Nucleus accumbens (tissue), 56 donors: ENCODE results near the gene COA7.

ENCODE experiments used
- DNase-seq, 56 donors: peaks; one replicate each; lab custom pipeline; 2025; lab: John Stamatoyannopoulos, UW

The COA7 gene

DNA sequence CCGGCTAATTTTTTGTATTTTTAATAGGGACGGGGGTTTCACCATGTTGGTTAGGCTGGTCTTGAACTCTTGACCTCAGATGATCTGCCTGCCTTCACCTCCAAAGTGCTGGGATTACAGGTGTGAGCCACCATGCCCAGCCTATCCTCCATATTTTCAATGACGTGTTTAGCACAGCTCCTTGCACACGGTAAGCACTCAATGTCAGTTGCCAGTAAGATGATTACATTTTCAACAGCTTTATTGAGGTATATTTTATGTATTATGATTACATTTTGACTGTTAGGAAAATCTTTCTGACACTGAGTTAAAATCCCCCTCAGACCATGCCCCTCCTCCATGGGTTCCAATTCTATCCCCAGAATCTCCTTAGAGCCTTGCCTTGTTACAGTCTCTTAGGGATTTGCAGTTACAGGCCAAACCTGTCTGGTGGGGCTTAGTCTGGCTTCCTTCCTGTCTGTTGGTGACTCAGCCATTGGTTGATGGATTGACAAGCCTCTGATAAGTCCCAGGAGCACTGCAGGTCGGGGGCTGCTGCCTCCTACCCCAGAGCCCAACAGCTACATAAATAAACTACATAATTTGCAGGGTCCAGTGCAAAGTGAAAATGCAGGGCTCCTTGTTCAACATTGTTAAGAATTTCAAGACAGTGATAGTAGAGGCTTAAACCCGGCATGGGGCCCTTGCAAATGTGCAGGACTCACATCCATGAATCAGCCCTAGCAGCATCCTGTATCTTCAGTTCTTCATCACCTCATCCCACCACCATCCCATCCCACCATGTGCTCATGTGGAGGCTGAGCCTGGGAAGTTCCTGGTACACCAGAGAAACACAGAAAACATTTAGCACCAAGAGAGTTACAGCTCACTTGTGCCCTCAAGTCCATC lies 23.4 kb downstream of the COA7 start:
- DNase-seq, result no peak

GRCh38 chr1:52673513-52673912 lies 24.6 kb downstream of the COA7 start:
- DNase-seq, result no peak

GRCh38 chr1:52672946-52673345 lies 25.2 kb downstream of the COA7 start:
- DNase-seq, result peak in 6 of 56 donors; percentile 10 to 32 (median 16)

DNA sequence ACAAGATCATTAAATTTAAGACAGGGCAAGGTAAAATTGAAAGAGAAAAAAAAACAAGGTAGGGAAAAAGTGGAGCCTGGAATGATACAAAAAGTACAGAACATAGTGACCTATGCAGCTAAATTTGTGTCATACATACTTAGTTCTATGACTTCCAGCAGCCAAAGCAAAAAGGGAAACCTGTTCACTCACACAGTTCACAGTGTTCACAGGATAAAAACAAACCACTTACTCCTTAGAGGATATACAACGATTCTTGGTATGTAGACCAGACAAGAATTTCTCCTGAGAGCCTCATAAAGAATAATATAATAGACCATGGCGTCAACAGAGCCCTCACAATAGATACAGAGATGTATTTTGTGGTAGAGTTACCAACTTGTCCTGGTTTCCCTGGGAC lies 27.5 kb downstream of the COA7 start:
- no peak for DNase-seq

- no peak for DNase-seq
These were observed 28.5 kb downstream of the COA7 start for GRCh38 chr1:52669696-52670095.

DNA sequence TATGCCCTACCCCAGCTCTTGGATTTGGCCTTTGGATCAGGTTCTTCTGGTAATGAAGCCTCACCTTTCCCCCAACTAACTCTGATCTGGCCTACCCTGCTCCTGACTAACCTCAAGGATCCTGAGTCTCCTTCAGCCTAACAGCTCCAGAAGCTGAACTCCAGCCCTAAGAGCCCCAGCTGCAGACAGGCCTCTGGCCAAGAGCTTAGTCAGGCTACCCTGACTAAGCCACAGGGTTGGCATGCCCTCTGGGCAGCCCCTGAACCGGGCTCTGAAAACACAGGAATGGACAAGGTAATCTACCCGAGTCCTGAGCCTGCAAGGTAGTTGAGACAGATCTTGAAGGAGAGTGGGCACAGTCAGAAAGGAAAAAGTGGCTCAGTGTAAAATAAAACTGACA lies 29.4 kb downstream of the COA7 start:
- DNase-seq, result no peak

DNA sequence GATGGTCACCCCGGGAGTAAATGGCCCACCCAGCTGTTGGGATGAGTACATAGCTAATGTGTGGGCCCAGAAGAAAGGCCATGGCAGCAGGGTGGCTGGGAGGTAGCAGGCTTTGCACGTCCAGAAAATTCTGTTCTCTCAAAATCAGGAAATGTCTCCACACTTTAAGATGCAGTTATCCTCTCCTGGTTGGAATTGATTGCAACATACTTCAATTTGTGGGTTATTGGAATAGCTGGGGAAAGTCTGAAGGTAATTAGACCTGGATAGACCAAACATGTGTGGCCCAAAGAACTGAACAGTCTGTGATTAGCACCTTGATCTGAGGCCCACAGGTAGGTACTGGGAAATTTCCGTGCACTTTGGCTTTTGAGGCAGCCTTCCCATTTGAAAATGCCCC lies 30.2 kb downstream of the COA7 start:
- DNase-seq, result no peak

- DNase-seq, result no peak
These were observed 30.9 kb downstream of the COA7 start for GRCh38 chr1:52667290-52667689.

GRCh38 chr1:52665006-52665941 lies 32.9 kb downstream of the COA7 start:
- DNase-seq, result peak in 2 of 56 donors; percentile 5 to 24

DNA sequence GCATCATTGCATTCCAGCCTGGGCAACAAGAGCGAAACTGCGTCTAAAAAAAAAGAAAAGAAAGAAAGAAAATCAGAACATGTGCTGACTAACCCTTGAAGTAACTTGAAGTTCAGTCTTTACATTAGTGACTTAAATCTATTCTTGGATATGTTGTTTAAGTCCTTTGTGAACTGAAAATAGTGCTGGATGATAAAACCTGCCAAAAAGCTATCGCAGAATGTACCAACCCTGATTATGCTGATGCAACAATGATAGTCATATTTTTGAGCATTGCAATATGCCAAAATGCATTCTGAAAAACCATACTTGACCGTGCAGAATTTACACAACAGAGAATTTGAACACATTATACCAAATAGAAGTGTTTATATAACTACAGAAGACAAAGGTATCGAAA lies 34.4 kb downstream of the COA7 start:
- no peak for DNase-seq

GRCh38 chr1:52662645-52663313 lies 35.4 kb downstream of the COA7 start:
- peak in 5 of 56 donors; percentile 3 to 26 (median 12) for DNase-seq

- DNase-seq, result no peak
These were observed 37.3 kb downstream of the COA7 start for GRCh38 chr1:52660807-52661206.

- DNase-seq, result no peak
These were observed 38.1 kb downstream of the COA7 start for GRCh38 chr1:52659851-52660596.

DNA sequence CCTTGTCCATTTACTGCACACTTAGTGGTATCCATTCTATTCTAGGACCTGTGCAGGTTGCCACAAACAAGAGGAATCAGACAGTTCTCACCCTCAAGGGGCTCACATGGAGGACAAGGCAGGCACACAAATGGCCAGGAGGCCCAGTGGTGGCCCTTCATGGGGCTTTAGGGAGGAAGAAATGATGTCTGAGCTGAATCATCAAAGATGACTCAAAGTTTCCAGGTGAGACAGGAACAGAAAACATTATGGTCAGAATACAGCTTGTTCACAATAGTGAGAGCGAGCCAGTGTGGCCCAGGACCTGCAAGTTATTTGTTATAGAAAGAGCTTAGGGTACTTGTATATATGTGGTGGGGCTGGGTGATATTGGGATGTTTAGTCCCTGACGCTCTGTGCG lies 38.8 kb downstream of the COA7 start:
- DNase-seq, result no peak

- no peak for DNase-seq
These were observed 39.4 kb downstream of the COA7 start for GRCh38 chr1:52658795-52659194.

DNA sequence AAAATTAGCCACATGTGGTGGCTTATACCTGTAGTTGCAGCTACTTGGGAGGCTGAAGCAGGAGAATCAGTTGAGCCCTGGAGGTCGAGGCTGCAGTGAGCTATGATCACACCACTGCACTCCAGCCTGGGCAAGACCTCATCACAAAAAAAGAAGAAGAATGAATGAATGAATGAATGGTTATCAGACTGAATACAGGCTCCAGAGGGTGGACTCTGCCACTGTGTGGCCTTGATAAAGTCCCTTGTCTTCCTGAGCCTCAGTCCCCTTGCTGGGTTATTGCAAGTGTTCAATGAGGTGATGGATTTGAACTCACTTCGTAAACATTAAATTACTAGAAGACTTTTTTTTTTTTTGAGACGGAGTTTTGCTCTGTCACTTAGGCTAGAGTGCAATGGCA lies 40.4 kb downstream of the COA7 start:
- no peak for DNase-seq

- no peak for DNase-seq
These were observed 44.1 kb downstream of the COA7 start for GRCh38 chr1:52654063-52654462.

DNA sequence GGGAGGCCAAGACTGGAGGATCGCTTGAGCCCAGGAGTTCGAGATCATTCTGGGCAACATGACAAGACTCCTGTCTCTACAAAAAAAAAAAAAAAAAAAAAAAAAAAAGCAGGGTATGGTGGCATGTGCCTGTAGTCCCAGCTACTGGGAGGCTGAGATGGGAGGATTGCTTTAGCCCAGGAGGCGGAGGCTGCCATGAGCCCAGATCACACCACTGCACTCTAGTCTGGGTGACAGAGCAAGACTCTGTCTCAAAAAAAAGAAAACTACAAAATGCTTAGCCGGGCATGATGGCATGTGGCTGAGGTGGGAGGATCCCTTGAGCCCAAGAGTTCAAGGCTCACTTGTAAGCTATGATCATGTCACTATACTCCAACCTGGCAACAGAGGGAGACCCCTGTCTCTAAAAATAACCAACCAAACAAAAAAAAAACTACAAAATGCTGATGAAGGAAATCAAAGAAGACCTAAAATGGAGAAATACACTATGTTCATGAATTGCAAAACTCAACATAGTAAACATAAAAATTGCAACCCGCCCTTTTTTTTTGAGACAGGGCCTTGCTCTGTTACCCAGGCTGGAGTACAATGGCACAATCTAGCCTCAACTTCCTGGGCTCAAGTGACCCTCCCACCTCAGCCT lies 44.8 kb downstream of the COA7 start:
- DNase-seq, result no peak

- DNase-seq, result no peak
These were observed 46.2 kb downstream of the COA7 start for GRCh38 chr1:52651904-52652303.

DNA sequence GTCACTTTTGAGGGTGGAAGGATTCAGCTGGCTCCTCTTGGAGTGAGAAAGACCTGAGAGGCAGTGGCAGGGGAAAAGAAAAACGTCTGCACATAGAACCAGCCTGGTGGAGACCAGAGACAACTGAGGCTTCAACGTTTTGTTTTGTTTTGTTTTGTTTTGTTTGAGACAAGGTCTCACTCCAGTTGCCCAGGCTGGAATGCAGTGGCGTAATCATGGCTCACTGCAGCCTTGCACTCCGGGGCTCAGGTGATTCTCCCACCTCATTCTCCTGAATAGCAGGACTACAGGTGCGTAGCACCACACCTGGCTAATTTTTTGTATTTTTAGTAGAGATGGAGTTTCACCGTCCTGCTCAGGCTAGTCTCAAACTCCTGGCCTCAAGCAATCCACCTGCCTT lies 52.9 kb downstream of the COA7 start:
- DNase-seq, result no peak
